Gastrocnemius medialis (tissue), 4 donors: ENCODE results near the gene GTF2A2. TPM values are rescaled to one million over a fixed set of nuclear protein-coding genes. Genes with fewer than 3 reads are reported as not detected.

Experiments used
- ATAC-seq, 2 donors: fragments of 150-250 bp; one replicate each; pipeline ENCODE4 v1.9.1; 2016
- DNase-seq, 2 donors: peaks; one replicate each; pipeline ENCODE4 v3.0.0-alpha.2; 2019
- H3K27ac ChIP-seq, 4 donors: fragments of 200-600 bp; sonication (generic); 1 replicate in 1 of 4; 2 replicates in 3 of 4; pipeline ENCODE4 v1.5.1; 2016 to 2018; ENCODE audit warnings: mild to moderate bottlenecking in 2 of 4, moderate library complexity in 1 of 4
- H3K27me3 ChIP-seq, 3 donors: fragments of 200-600 bp; sonication (generic) in 2 of 3; 1 replicate in 1 of 3; 2 replicates in 2 of 3; pipeline versions ENCODE4 v1.5.1 to v1.6.0; 2016 to 2019; ENCODE audit warnings: mild to moderate bottlenecking in 1 of 3, moderate library complexity in 1 of 3
- H3K36me3 ChIP-seq, 2 donors: fragments of 200-600 bp; sonication (generic) in 1 of 2; one replicate each; pipeline ENCODE4 v1.5.1; 2017 to 2018
- H3K4me1 ChIP-seq, 2 donors: fragments of 200-600 bp; sonication (generic) in 1 of 2; one replicate each; pipeline ENCODE4 v1.5.1; 2016 to 2017; ENCODE audit warnings: mild to moderate bottlenecking in 2 of 2
- H3K4me3 ChIP-seq, 4 donors: fragments of 200-600 bp; sonication (generic) in 3 of 4; 1 replicate in 1 of 4; 2 replicates in 3 of 4; pipeline ENCODE4 v1.5.1; 2016 to 2019; ENCODE audit warnings: mild to moderate bottlenecking in 2 of 4
- H3K9me3 ChIP-seq, 3 donors: fragments of 200-600 bp; sonication (generic) in 2 of 3; 1 replicate in 1 of 3; 2 replicates in 2 of 3; pipeline ENCODE4 v1.5.1; 2016 to 2019
- CTCF ChIP-seq, 5 experiments: fragments of 450-650 bp in 3 of 5; fragments of 200-600 bp in 2 of 5; sonication (generic) in 2 of 5; IDR thresholded peaks in 4 of 5; conservative IDR thresholded peaks in 1 of 5; 1 replicate in 4 of 5; 2 replicates in 1 of 5; pipeline ENCODE4 v1.5.1; 2016 to 2019; ENCODE audit warnings: antibody characterized with exemption in 5 of 5, mild to moderate bottlenecking in 3 of 5, moderate library complexity in 3 of 5
- POLR2A ChIP-seq, 2 donors: fragments of 450-650 bp; IDR thresholded peaks; one replicate each; pipeline ENCODE4 v1.6.1; 2017; ENCODE audit warnings: antibody characterized with exemption in 2 of 2, mild to moderate bottlenecking in 2 of 2, moderate library complexity in 2 of 2
- in situ Hi-C, 4 donors: fragments of 200-750 bp; cut with MboI; loops; one replicate each; pipeline versions ENCODE4 v1.15.0 to v1.8.0; 2017; ENCODE audit warnings: low sequenced_read_pairs in 4 of 4
- intact Hi-C: fragments of 100-400 bp; cut with DNase I; formaldehyde crosslinking; loops from one replicate; pipeline ENCODE4 v1.15.1; 2023; ENCODE audit warnings: low total_unique reads
- total RNA-seq, 4 donors: library from RNA; depleted of rRNA; stranded (reverse); fragments of >200 nt; gene quantifications; one replicate each; pipeline versions ENCODE4 v1.1.0 to v1.2.3, GENCODE V29; 2016

The GTF2A2 gene
- total RNA-seq, 4 donors from 2014 or later, result 37.9 to 86.0 (median 53.5) TPM

GRCh38 chr15:59615661-59616060 is 41.7 kb downstream of the GTF2A2 start:
- DNase-seq (no peak), ATAC-seq (no peak)
- in situ Hi-C loops (no loop called here), intact Hi-C loops (no loop called here)
- no peak overlapping the region for H3K4me3 ChIP-seq
- TF ChIP-seq POLR2A (IDR thresholded peaks at IDR 0.05) (no peak), CTCF (IDR thresholded peaks at IDR 0.05 in 4 of 5, conservative IDR thresholded peaks at IDR 0.05 in 1 of 5) (no peak)
- H3K4me1 ChIP-seq, result no peaks in the 10 kb centered on the region
- no peaks in the 10 kb centered on the region for H3K9me3 ChIP-seq
- no peak overlapping the region for H3K27ac ChIP-seq
- peaks cover 0 to 13% (median 4%) of the 10 kb centered on the region in 3 donors for H3K27me3 ChIP-seq
- H3K36me3 ChIP-seq, result no peaks in the 10 kb centered on the region

GRCh38 chr15:59614153-59614552 is 43.2 kb downstream of the GTF2A2 start:
- in situ Hi-C loops, result no loop called here
- Histone ChIP-seq H3K27me3 (peaks cover 0 to 13% (median 4%) of the 10 kb centered on the region in 3 donors), H3K4me3 (no peak overlapping the region), H3K9me3 (no peaks in the 10 kb centered on the region), H3K36me3 (no peaks in the 10 kb centered on the region), H3K4me1 (no peaks in the 10 kb centered on the region), H3K27ac (no peak overlapping the region)
- no peak for DNase-seq
- no peak for ATAC-seq
- intact Hi-C loops, result no loop called here
- TF ChIP-seq CTCF (IDR thresholded peaks at IDR 0.05 in 4 of 5, conservative IDR thresholded peaks at IDR 0.05 in 1 of 5) (no peak), POLR2A (IDR thresholded peaks at IDR 0.05) (no peak)

- TF ChIP-seq POLR2A (IDR thresholded peaks at IDR 0.05) (no peak), CTCF (IDR thresholded peaks at IDR 0.05 in 4 of 5, conservative IDR thresholded peaks at IDR 0.05 in 1 of 5) (no peak)
- intact Hi-C loops, result no loop called here
- Histone ChIP-seq H3K27me3 (peaks cover 0 to 13% (median 4%) of the 10 kb centered on the region in 3 donors), H3K4me3 (no peak within 1 kb of the TSS), H3K36me3 (no peaks in the 10 kb centered on the region), H3K9me3 (no peaks in the 10 kb centered on the region), H3K4me1 (no peaks in the 10 kb centered on the region), H3K27ac (no peak within 1 kb of the TSS)
- ATAC-seq (no peak), DNase-seq (no peak)
- in situ Hi-C loops, result no loop called here
Observed at GRCh38 chr15:59611276-59612260, 45.7 kb downstream of the GTF2A2 start, which contains the start of gene GCNT3. Gene GCNT3 (plus strand): TSS chr15:59611783. CDS start chr15:59618239, 6,456 bp downstream.

- Histone ChIP-seq H3K9me3 (no peaks in the 10 kb centered on the region), H3K27ac (no peak overlapping the region), H3K27me3 (peaks cover 0 to 4% (median 2%) of the 10 kb centered on the region in 3 donors), H3K36me3 (no peaks in the 10 kb centered on the region), H3K4me1 (no peaks in the 10 kb centered on the region), H3K4me3 (no peak overlapping the region)
- in situ Hi-C loops, result no loop called here
- DNase-seq (no peak), ATAC-seq (no peak)
- intact Hi-C loops, result no loop called here
- TF ChIP-seq POLR2A (IDR thresholded peaks at IDR 0.05), result no peak
- TF ChIP-seq CTCF (IDR thresholded peaks at IDR 0.05 in 4 of 5, conservative IDR thresholded peaks at IDR 0.05 in 1 of 5), result no peak
Observed at GRCh38 chr15:59609730-59610712, 47.3 kb downstream of the GTF2A2 start.
